AG09319 (cell line): ENCODE data around the gene GZMM.

ENCODE experiments used
- DNase-seq: peaks from one replicate; pipeline ENCODE4 v3.0.0-alpha.2; 2010; ENCODE audit warnings: low read depth; ENCODE audit errors: extremely low read depth
- TF ChIP-seq, protein P1 (sequence below): IDR thresholded peaks from 2 replicates; pipeline ENCODE4 v1.5.1; 2011; ENCODE audit warnings: low read depth, mild to moderate bottlenecking, inconsistent platforms, low read length, moderate library complexity

GZMM gene

DNA sequence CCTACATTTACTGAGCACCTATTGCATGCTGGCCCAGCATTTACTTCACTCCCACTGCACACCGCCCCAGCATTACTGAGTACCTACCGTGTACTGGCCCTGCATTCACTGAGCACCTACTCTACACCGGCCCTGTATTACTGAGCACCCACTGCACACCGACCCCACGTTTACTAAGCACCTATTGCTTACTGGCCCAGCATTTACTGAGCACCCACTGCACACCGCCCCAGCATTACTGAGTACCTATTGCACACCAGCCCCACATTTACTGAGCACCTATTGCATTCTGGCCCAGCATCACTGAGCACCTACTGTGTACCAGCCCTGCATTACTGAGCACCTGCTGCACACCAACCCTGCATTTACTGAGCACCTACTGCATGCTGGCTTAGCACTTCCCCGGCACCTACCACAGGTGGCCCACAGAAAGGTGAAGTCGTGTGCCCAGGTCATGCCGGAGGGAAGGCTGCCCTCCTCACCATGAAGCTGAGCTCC lies 29.6 kb upstream of the GZMM start:
- TF ChIP-seq, protein P1, sequence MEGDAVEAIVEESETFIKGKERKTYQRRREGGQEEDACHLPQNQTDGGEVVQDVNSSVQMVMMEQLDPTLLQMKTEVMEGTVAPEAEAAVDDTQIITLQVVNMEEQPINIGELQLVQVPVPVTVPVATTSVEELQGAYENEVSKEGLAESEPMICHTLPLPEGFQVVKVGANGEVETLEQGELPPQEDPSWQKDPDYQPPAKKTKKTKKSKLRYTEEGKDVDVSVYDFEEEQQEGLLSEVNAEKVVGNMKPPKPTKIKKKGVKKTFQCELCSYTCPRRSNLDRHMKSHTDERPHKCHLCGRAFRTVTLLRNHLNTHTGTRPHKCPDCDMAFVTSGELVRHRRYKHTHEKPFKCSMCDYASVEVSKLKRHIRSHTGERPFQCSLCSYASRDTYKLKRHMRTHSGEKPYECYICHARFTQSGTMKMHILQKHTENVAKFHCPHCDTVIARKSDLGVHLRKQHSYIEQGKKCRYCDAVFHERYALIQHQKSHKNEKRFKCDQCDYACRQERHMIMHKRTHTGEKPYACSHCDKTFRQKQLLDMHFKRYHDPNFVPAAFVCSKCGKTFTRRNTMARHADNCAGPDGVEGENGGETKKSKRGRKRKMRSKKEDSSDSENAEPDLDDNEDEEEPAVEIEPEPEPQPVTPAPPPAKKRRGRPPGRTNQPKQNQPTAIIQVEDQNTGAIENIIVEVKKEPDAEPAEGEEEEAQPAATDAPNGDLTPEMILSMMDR, result no peak
- DNase-seq, result no peak

DNA sequence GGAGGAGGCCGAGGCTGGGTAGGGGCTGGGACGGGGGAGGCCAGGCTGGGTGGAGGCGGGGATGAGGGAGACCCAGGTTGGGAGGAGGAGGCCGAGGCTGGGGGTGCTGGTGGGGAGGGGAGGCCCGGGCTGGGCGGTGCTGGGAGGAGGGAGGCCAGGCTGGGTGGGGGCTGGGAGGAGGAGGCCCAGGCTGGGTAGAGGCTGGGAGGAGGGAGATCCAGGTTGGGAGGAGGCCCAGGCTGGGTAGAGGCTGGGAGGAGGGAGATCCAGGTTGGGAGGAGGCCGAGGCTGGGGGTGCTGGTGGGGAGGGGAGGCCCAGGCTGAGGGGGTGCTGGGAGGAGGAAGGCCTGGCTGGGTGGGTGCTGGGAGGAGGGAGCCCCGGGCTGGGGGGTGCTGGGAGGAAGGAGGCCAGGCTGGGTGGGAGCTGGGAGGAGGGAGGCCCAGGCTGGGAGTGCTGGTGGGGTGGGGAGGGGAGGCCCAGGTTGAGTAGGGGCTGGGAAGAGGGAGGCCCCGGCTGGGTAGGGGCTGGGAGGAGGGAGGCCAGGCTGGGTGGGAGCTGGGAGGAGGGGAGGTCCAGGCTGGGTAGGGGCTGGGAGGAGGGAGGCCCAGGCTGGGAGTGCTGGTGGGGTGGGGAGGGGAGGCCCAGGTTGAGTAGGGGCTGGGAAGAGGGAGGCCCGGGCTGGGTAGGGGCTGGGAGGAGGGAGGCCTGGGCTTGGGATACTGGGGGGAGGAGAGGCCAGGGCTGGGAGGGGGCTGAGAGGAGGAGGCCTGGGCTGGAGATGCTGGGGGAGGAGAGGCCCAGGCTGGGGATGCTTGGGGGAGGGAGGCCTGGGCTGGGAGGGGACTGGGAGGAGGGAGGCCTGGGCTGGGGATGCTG lies 25.9 kb upstream of the GZMM start:
- TF ChIP-seq, protein P1, result no peak
- no peak for DNase-seq

DNA sequence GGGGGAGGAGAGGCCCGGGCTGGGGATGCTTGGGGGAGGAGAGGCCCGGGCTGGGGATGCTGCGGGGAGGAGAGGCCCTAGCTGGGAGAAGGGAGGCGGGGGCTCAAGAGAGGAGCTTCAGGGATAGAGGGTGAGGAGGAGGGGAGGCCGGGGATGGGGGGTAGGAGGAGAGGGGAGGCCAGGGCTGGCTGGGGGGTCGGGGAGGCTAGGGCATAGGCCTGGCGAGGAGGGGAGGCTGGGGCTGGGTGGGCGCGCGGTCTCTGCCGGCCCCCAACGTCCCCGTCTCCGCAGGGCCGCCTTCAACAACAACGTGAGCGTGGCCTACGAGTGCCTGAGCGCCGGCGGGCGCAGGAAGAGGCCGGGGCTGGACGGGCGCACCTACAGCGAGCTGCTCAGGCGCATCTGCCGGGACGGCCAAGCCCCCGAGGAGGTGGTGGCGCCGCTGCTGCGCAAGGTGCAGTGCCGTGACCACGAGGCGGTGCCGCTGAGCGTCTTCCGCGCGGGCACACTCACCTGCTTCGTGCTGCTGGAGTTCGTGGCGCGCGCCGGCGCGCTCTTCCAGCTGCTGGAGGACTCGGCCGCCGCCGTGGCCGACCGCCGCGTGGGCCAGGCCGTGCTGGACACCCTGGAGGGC lies 25.1 kb upstream of the GZMM start:
- TF ChIP-seq, protein P1, result no peak
- no peak for DNase-seq

DNA sequence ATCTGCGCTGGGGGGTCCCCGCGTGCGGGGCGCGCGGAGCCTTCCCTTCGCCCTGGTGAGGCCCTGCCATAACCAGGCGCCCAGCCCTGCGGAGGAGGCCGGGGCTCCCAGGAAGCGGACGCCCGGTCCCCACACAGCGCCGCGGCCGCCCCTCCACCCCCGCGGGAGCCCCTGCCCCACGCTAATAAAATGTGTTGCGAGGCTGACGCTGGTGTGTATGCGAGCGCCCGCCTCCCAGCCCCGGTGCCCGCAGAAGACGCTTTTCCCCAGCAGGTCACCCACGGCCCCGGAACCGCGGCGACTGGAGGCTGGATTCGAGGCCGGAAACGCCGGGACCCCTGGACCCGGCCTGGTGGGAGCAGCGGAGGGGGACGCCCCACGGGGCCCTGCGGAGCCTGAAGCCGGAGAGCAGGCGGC lies 24.4 kb upstream of the GZMM start:
- no peak for DNase-seq
- TF ChIP-seq, protein P1, result no peak

DNA sequence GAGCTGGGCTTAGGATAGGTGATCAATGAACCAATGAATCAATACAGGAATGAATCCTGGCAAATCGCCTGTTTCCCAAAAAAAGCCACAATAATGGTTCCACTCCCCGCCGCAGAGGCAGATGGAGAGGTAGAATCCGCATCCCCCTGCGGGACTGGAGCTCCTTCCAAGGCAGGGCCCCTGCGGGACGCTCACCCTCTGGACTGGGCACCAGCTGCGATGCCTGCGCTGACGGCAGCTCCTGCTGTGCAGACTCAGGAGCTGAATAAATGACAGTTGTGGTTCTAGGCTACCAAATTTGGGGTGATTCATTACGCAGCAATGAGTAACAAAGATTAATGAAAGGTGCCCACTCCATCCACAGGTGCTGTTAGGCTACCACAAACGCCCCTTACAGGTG lies 21.1 kb upstream of the GZMM start:
- TF ChIP-seq, protein P1, result no peak
- DNase-seq, result no peak

DNA sequence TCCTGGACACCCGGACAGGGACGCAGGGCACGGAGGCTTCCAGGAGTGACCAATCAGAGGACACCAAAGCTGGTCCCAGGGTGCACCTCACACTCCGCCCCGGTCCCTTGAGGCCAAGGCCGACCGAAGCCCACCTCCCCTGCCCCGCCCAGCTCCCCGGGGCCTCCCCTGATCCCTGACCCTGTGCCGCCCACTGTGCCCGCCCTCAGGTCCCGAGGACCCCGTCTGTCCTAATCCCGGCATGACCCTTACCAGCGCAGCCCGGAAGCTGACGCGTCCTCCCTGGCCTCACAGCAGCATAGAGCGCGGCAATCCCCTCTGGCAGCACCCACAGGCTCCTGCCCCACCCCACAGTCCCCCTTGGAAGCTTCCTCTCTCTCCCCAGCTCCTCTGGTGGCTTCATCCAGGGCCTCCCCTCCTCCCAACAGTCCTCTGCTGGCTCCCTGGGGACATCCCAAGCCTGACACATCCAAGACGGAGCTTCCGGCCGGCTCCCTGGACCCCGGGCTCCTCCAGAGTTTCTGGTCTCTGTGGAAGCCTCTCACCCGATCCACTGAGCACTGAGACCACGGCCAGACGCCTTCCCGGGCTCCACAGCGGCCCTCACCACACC lies 19.7 kb upstream of the GZMM start:
- DNase-seq, result no peak
- TF ChIP-seq, protein P1, result no peak

DNA sequence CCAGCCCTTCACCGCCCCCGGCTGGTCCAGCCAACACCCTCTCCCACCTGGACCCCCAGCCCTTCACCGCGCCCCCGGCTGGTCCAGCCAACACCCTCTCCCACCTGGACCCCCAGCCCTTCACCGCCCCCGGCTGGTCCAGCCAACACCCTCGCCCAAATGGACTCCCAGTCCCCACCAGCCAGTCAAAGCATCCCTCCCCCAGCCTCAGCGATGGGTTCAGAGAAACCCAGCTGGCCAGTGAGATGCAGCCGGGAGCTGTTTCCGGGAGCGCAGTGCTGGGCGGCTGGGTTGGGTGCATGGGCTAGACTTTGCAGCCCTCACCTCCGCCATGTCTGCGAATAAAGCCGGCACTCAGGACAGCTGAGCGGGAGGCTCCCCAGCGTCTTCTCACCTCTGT lies 18.8 kb upstream of the GZMM start:
- no peak for DNase-seq
- TF ChIP-seq, protein P1, result no peak
